ENCODE measurements around the gene ASAP3. TPM values are rescaled to one million over a fixed set of nuclear protein-coding genes. Genes with fewer than 3 reads are reported as not detected.
A peak's percentile ranks its signal among the peaks of the same experiment; 100 is the strongest.

ASAP3 gene
- total RNA-seq, 6 experiments from 2014 or later = 5.9 to 14.5 (median 12.3) TPM

DNA sequence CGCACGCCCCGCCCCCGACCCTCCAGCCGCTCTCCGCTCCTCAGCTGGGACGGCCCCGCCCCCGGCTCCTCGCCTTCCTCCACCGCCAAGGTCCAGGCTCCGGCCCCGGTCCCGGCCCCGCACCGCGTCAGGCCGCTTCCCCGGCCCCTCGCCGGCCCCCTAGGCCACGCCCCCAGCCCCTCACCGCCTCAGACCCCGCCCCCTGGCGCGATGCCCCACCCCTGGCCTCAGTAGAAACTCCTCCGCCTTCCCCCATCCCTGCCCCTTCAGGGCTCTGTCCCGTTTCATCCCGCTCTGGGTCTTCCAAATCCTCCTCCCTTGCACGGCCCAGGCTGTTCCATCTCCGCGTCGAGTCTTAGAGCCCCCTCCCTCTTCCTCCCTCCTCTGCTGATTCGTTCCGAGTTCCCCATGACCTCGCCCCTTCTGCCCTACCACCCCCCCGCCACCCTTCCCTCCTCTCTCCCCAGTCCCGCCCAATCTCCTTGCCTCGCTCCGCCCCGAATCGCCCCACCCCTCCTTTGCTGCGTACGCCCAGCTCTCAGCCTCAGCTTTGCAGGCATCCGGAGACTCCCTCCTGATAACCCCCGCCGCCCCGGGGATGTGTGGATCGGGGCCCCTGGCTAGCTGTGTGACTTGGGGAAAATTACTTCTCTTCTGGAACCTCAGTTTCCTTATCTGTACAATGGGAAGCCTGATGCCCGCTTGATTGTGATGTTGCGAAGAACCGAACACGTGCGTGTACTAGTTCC is 448 bp upstream of the ASAP3 start:
- Mint-ChIP-seq H3K27ac (peak overlapping the region; percentile 76), H3K4me1 (ENCODE audit: low read depth) (peaks cover 14% of the 10 kb centered on the region), H3K27me3 (ENCODE audit: insufficient read depth) (peaks cover 7% of the 10 kb centered on the region)

DNA sequence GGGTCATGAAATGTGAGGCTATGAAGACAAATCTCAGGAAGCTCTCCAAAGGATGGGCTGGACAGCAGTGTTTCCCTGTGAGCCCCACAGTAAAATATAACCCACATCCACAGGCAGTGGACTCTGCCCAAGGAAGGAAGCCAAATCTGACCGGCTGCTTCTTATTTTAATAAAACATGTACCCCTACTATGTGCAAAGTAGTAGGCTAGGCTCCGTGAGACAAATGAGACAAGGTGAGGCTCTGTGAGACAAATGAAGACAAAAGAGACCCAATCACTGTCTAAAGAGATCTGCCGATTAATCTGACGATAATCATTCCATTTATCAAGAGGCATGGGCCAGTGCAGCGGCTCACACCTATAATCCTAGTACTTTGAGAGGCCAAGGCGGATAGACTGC is 2.1 kb downstream of the ASAP3 start:
- peak overlapping the region; percentile 28; the same call in 1 of the 2 replicates for H3K4me3 Mint-ChIP-seq
- no peak for DNase-seq
- H3K4me1 Mint-ChIP-seq (ENCODE audit: low read depth) = peaks cover 14% of the 10 kb centered on the region
- H3K27me3 Mint-ChIP-seq (ENCODE audit: insufficient read depth) = peaks cover 3% of the 10 kb centered on the region
- H3K27ac Mint-ChIP-seq = no peak overlapping the region
- no peaks in the 10 kb centered on the region for H3K36me3 Mint-ChIP-seq (ENCODE audit: low read depth)
- TF ChIP-seq, protein P1, sequence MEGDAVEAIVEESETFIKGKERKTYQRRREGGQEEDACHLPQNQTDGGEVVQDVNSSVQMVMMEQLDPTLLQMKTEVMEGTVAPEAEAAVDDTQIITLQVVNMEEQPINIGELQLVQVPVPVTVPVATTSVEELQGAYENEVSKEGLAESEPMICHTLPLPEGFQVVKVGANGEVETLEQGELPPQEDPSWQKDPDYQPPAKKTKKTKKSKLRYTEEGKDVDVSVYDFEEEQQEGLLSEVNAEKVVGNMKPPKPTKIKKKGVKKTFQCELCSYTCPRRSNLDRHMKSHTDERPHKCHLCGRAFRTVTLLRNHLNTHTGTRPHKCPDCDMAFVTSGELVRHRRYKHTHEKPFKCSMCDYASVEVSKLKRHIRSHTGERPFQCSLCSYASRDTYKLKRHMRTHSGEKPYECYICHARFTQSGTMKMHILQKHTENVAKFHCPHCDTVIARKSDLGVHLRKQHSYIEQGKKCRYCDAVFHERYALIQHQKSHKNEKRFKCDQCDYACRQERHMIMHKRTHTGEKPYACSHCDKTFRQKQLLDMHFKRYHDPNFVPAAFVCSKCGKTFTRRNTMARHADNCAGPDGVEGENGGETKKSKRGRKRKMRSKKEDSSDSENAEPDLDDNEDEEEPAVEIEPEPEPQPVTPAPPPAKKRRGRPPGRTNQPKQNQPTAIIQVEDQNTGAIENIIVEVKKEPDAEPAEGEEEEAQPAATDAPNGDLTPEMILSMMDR (IDR thresholded peaks at IDR 0.05) = no peak
- H3K9me3 Mint-ChIP-seq = no peaks in the 10 kb centered on the region

More for the DNA sequence above, 448 bp upstream of the ASAP3 start:
- Mint-ChIP-seq H3K36me3 (ENCODE audit: low read depth) (no peaks in the 10 kb centered on the region), H3K4me3 (peak overlapping the region; percentile 90), H3K9me3 (no peaks in the 10 kb centered on the region)
- DNase-seq = peak; percentile 70
- TF ChIP-seq, protein P1 (IDR thresholded peaks at IDR 0.05) = no peak

- Mint-ChIP-seq H3K27me3 (ENCODE audit: insufficient read depth) (peaks cover 2% of the 10 kb centered on the region), H3K4me3 (no peak overlapping the region), H3K27ac (no peak overlapping the region), H3K4me1 (ENCODE audit: low read depth) (peaks cover 21% of the 10 kb centered on the region), H3K9me3 (no peaks in the 10 kb centered on the region), H3K36me3 (ENCODE audit: low read depth) (no peaks in the 10 kb centered on the region)
- TF ChIP-seq, protein P1 (IDR thresholded peaks at IDR 0.05) = no peak
- DNase-seq = no peak
Measured at GRCh38 chr1:23481026-23481597, 2.9 kb downstream of the ASAP3 start.

- Mint-ChIP-seq H3K4me3 (no peak overlapping the region), H3K27me3 (ENCODE audit: insufficient read depth) (no peaks in the 10 kb centered on the region; the same call in none of the 2 replicates), H3K36me3 (ENCODE audit: low read depth) (no peaks in the 10 kb centered on the region), H3K9me3 (no peaks in the 10 kb centered on the region), H3K4me1 (ENCODE audit: low read depth) (peaks cover 28% of the 10 kb centered on the region), H3K27ac (no peak overlapping the region)
- TF ChIP-seq, protein P1 (IDR thresholded peaks at IDR 0.05) = no peak
- DNase-seq = no peak
Measured at GRCh38 chr1:23480187-23481025, 3.6 kb downstream of the ASAP3 start.

GRCh38 chr1:23479666-23479941 is 4.4 kb downstream of the ASAP3 start:
- no peak for DNase-seq
- TF ChIP-seq, protein P1 (IDR thresholded peaks at IDR 0.05) = no peak
- peaks cover 30% of the 10 kb centered on the region for H3K4me1 Mint-ChIP-seq (ENCODE audit: low read depth)
- H3K27ac Mint-ChIP-seq = no peak overlapping the region
- no peak overlapping the region for H3K4me3 Mint-ChIP-seq
- H3K9me3 Mint-ChIP-seq = no peaks in the 10 kb centered on the region
- no peaks in the 10 kb centered on the region; the same call in none of the 2 replicates for H3K27me3 Mint-ChIP-seq (ENCODE audit: insufficient read depth)
- no peaks in the 10 kb centered on the region for H3K36me3 Mint-ChIP-seq (ENCODE audit: low read depth)

Measured in HFFc6 (cell line).